GM20431 (cell line): ENCODE data around the gene ZDHHC3.
"Not testable (repeated sequence)": the region's sequence is repeated elsewhere in the genome, so short reads cannot be mapped to it uniquely, and the experiment has no call there.

Experiments used
- in situ Hi-C: fragments of 300-500 bp; cut with MseI, MboI; formaldehyde crosslinking; loops from one replicate; pipeline ENCODE4 v1.15.0; 2020; ENCODE audit warnings: low sequenced_read_pairs; ENCODE audit not compliant: unreplicated experiment

The ZDHHC3 gene

DNA sequence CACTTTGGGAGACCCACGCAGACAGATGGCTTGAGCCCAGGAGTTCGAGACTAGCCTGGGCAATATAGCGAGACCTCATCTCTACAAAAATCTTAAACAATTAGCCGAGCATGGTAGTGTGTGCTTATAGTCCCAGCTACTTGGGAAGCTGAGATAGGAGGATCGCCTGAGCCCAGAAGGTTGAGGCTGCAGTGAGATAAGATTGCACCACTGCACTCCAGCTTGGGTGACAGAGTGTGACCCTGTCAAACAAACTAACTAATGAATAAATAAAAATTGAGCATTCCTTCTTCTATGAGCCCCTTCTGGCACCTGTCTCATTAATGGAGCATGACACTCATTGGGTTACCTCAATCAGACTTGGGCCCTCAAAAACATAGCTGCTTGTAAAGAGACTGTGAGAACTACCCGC lies 7.5 kb downstream of the ZDHHC3 start:
- in situ Hi-C loops = no loop called here

DNA sequence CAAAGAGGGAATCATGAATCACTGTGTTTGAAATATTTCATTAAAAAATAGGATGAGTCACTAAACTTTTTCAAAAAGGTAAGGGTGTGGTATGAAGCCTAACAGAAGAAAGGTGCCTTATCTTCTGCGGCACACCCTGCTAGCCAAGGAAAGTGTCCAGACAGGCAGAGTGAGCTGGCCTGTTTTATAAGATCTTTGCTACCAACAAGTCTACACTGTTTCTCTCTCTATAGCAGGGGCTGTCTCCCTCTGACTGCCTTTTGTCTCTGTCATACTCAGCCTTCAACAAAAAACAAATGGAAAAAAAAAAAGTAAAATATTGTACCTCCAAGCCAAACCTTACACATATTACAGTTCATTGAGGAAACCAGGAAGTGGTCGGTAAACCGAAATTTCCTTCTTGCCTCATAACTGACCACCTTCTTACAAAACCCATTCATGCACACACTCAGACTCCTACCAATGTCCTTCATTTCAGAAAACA lies 9.1 kb downstream of the ZDHHC3 start:
- in situ Hi-C loops = no loop called here

DNA sequence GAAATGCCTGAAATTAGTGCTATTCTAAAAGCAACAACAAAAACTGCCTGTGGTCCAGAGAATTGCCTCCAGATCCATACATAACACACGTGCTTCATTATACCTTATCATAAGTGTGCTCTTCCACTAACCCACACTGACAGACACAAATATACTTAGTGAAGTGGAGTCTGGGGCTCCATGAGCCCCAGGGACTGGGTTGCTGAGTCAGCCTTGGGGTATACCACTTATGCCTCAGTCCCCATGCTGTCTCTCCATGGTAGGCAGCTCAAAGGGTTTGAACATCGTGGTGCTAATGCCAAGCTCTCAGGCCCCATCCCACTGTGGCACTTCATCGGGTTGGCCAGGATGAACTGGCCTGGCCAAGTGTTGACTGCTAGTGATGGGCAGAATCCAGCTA lies 10.8 kb downstream of the ZDHHC3 start:
- in situ Hi-C loops = no loop called here

DNA sequence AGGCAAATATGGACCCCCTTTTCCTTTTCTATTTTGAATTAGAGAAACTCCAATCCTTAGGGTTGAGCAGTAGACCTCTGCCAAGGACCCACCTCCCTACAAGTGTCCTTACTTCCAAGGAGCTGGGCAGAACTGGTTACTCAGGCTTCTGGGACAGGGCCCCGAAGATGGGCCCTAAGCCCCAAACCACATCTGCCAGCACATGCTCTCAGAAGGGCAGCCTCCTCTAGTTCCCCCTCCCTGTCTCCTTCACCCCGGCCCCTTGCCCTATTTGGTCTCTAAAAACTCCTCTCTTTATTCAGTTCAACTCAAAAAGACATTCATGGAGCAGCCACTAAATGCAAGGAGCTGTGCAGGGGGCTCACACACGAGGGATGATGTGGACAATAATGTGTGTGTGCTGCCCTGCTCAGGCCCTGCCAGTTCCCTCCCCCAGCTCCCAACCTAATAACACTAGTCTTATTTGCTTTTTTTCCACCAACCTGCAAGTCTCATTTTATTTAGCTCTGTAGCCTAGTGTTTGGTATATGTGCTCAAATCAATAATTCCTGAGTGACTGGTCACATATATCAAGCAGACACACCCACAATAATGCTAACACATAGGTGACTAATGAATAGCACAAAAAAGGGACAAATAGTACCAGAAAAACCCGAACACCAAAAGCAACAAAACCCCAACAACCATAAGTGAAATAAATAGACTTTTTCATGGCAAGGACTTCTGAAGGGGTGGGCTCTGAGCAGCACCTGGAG lies 12.2 kb downstream of the ZDHHC3 start:
- in situ Hi-C loops = no loop called here

DNA sequence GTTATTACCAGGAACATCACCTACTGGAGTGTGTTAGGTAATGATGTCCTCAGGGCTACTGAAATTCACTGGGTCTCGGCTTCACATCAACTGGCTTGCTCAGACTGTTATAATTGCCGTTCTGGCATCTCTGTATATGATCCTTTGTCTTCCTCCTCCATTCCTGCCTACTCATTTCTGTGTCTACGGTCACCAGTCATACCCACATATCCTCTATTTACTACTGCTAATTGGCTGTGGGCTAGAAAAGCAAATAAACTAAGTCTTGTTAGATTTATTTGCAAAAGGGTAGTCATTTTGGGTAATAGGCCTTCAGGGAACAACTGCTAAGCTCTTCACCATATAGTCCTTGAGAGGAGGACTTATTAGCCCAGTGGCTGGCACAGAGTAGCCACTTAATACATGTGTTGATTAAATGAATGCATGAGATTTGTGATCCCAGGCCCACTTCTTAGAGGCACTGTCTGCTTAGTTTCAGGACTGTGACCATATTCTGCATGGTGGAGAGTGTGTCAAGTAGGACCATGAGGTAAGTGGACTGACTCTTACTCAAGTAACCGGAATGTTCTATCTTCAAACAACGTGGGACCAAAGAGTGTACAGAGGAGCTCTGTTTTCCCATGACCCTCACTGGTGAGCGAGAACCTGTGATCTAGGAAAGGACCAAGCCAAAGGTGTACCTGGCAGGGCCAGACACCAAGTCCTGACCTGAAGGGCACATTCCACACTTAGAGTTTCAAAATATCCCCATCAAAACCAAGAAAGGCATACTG lies 13.2 kb downstream of the ZDHHC3 start:
- in situ Hi-C loops = no loop called here

DNA sequence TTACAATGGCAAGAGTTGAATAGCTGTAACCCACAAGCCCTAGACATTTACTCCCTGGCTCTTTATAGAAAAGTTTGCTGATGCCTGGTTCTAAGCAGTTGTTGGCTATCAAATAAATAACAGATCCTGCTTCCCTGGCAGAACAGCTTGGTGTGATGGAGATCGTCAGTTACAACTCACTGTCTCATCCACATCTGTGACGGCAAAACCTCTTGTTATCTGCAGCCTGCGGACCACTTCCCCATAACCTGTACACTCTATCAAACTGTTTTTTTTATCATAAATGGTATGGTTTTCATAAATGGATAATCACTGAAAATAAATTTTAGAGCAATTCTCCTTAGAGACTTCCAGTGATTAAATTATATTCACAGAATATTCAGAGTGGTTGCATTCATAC lies 14.1 kb downstream of the ZDHHC3 start:
- in situ Hi-C loops = no loop called here

DNA sequence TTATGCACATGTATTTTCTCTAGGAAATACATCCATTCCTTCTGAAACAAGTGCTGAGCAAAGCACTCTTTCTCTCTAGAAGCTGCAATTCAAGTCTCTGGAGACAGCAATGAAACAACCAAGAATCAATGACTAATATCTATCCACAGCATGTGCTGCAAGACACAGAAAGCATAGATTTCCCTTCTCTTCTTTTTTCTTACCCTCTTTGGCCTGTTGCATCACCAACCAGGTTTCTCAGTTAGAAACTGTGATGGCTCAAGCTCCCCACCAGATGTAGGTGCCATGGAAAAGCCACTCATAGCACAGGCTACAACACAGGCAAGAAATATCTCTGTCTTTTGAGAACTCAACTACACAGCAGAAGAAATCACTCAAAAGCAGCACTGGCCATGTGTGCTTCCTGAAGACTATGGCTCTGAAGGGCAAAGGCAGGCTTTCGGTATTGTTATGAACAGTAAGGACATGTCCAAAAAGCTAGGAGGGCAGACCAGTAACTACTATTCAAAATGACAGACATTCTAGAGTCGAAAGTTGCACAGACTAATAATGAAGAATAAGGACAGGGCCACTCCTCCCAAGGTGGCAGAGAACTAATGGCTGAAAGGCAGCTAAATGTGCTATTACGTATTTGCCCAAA lies 15.5 kb downstream of the ZDHHC3 start:
- in situ Hi-C loops = no loop called here

DNA sequence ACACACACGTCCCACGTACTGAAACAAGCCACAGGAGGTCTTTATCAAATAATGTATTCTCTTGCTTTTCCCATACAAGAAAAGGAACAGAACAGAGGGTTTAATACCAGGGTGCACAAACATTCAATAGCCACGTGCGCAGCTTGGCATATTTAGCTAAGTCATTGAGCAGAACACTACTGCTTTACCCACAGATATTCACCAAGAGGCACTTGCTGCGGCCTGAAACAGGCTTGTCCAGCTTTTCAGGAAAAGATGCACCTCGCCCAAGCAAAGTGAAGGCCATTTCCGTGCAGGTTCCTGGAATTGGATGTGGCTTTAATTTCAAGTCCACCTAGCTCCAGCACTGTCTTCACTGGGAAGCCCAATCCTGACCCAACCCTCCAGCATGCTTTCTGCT lies 17.6 kb downstream of the ZDHHC3 start:
- in situ Hi-C loops = no loop called here

DNA sequence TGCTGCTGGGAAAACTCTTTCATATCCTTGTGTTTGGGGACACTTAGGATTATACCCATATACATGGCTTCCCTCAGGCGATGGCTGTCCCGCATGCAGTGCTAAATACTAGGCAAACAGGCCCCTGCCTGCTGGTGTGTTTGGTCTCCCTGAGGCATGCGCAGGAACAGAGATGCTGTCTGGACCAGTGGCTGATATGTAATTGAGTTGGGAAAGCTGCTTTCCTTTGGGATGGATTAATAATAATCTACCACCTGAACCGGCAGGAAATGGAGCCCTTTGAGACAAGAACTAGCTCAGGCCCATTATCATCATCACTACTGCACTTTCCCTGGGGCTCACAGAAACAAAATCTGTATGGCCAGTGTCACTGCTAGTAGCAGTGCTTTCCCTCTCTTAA lies 18.0 kb downstream of the ZDHHC3 start:
- in situ Hi-C loops = no loop called here

DNA sequence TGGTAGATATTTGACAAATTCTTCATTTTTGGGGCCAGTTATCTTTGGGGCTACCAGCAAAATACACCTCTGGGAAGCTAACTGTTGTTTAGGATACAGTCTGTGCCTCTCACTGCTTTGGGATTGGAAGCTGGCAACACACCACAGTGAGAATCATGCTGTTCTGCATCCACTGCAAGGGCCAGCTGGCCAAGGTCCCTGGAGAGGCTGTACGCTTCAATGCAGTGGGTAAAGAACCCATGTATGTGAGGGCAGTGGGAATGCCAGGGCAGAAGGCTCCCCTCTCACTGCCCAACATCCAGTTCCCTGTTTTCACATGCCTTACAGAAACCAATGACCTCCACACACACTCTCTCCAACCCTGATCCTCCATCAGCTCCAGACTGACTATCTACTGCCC lies 20.1 kb downstream of the ZDHHC3 start:
- in situ Hi-C loops = no loop called here

DNA sequence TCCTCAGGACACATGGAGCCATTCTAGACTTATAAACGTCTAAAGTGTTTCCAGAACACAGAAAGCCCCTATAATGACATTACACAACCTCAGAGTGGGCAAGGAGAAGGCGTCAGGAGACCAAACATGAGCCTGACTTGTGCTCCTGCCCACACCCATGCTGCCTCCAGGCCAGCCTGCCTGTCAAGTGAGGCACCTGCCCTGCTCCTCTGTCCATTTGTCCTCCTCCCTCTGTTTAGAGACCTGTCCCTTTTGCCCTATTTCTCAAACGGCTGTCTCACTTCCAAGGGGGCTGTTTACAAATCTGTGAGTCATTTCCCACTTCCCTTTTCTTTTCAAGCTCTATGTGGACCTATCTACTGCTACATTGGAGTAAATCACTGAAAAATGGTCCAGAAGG lies 21.0 kb downstream of the ZDHHC3 start:
- in situ Hi-C loops = no loop called here

DNA sequence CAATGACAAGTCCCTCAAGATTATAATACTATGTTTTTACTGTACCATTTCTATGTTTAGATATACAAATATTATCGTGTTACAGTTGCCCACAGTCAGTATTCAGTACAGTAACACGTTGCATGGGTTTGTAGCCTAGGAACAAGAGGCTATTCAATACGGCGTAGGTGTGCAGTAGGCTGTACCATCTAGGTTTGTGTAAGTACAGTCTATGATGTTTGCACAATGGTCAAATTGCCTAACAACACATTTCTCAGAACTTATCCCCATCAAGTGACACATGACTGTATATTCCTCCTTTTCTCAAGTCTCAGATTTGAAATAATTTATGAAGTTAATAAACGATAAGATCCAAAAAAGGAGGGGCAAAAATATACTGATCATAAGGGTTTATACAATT lies 21.7 kb downstream of the ZDHHC3 start:
- in situ Hi-C loops = no loop called here

DNA sequence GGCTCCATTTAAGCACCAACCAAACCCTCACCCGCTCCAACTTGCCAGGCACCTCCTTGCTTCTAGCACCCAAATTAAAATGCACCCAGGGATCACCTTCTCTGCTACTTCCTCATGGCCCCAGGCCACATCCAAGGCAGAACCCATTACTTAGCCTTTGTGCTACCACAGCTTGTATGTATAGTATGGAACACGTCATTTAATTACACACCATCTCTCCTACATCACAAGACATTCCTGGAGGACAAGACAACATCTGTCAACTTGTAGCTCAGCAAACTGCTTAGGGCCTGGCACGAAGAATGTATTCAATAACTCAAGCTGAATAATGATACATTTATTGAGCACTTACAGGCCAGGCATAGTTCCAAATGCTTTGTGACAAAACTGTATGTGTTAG lies 23.3 kb downstream of the ZDHHC3 start:
- in situ Hi-C loops = no loop called here

DNA sequence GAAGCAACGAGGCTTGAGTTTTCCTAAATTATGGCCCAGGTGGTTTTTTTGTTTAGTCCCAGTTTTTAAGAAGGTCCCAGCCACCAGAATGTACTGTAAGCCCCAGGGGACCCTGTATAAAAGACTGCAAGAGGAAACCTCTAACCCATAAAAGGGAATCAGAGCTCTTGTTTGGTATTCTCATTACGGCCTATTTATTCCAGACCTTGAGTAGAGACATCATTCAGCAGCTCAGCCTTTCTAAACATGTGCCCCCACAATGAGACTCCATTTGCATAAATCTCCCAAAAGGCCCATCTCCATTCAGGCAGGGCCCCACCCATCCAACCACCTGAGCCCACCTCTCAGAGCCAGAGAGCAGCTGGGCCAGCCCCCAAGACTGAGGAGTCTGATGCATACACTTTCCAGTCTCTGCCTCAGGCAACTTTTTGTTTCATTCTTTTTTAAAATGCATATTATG lies 25.7 kb downstream of the ZDHHC3 start:
- in situ Hi-C loops = no loop called here

DNA sequence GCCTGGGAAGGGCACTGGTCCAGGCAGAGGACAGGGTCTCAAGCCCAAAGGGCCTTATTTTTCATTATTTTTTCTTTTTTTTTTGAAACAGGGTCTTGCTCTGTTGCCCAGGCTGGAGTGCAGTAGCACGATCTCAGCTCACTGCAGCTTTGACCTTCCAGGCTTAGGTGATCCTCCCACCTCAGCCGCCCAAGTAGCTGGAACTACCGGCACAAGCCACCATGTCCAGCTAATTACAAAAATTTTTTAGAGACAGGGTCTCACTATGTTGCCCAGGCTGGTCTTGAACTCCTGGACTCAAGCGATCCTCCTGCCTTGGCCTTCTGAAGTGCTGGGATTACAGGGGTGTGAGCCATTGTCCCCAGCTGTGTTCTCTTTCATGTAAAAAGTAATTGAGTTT lies 26.2 kb downstream of the ZDHHC3 start:
- in situ Hi-C loops = not testable (repeated sequence)

DNA sequence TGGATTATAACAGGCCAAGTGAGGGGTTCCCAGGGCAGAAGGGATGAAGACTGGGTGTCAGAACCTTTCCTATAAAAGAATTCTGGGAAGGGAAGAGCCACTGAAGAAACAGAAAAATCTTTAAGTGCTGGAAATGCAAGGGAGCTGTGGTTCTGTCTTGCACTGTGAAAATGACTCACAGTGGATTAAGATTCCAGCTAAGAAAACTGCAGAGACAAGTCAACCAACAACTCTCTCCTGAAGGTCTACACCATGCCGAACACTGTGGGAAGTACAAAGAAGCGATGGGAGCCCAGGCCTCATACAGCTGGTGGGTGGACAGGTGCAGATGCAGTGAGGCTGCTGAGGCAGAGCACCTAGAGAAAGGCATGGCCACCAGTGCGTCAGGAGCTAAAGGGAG lies 27.7 kb downstream of the ZDHHC3 start:
- in situ Hi-C loops = no loop called here

DNA sequence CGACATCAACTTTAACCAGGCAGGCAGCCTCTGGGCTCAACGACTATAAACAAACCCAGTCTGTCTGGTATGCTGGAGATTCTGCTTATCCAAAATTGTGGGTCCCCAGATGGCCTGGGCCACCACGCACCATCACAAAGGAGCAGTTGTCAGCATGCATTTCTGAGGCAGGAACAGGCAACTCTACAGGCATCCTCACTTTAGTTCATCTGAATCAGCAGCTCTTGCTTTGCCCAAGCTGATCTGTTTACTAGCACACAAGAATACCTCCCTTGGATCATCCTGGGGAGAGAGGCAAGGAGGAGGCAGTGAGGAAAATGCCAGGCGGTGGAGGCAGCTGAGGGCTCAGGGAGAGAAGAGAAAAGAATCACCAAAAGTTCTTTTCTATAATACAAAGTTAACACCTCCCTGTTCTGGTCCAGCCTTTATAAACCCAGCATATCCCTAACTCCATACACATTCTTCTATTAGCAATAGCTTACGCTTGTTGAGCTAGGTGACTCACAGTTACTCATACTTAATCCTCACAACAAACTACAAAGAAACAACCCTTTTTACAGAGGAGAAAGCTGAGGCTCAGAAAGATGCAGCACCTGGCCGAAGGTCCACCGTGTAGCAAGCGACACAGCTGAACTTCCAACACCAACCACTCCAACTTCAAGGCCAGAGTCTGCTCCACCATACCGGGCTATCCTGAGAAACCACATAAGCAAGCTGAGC lies 33.6 kb downstream of the ZDHHC3 start:
- in situ Hi-C loops = no loop called here

DNA sequence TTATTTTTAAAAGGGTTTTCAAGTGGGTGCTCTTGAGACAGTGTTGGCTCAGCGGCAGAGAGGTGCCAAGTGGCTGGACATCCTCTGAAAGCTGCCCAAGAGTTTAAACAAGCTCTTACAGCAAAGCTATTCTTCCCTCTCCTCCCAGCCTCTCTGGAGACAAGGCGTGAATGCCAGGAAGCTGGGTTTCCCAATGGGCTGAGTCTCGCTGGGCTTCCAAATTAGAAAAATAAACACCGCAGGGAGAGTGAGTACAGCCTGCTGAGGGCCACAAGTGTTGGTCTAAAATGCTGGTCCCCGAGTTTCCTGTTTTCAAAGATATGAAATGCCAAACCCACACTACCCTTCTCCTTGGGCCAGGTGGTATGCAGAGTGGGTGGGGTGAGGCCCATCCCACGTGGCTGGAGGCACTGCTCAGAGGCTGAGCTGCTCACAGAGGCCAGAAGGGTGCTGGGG lies 36.4 kb downstream of the ZDHHC3 start:
- in situ Hi-C loops = no loop called here

DNA sequence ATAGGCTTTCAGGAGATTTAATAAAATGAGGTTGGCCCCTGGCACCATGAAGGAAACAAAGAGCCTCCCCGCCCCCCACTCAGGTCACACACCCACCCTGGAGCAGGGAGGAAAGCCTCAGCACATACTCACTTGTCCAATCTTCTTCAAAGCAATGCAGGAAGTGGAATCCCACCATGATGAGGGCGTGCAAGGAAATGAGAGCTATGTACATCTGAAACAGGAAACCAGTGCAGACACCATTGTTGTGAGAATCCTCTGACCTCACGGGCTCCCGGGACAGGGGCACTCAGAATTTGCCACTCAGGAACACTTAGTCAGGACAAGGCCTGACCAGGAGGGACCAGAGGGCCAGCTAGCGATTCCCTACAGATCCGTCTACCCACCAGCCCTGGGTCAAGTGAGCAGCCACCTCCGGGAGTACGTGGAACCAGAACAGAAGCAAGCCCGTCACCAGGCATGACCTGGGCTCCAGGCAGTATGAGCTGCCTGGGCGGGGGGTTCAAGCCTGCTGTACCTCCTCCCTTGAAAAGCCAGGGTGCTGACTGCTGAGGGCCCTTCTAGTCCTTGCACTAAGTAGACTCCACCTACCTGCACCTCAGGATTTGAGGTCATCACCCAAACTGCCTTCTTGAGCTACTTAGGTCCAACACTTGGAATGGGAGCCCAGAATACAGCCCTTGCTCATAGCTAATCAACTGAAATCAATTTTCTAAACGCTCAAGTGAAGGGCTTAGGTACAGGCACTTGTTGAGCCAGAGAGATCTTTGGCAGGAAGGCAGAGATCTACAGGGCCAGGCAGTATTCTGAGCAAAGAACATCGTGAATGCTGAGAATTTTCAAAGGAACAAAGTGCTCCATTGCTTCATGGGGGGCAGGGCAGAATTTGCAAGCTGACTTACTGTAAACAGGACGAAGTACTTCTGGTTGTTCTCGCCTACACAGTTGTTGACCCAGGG lies 42.7 kb downstream of the ZDHHC3 start:
- in situ Hi-C loops = no loop called here
